IPS DF 4.7 (cell line): ENCODE results near the gene PRKCE.

ENCODE experiments used
- DNase-seq: peaks from one replicate; pipeline ENCODE4 v3.0.0-alpha.2; 2013; ENCODE audit warnings: low spot score; ENCODE audit errors: extremely low read depth

The PRKCE gene

GRCh38 chr2:45750484-45750883 is 99.0 kb downstream of the PRKCE start:
- no peak for DNase-seq

- no peak for DNase-seq
These were observed 101.9 kb downstream of the PRKCE start for GRCh38 chr2:45753381-45753780.

DNA sequence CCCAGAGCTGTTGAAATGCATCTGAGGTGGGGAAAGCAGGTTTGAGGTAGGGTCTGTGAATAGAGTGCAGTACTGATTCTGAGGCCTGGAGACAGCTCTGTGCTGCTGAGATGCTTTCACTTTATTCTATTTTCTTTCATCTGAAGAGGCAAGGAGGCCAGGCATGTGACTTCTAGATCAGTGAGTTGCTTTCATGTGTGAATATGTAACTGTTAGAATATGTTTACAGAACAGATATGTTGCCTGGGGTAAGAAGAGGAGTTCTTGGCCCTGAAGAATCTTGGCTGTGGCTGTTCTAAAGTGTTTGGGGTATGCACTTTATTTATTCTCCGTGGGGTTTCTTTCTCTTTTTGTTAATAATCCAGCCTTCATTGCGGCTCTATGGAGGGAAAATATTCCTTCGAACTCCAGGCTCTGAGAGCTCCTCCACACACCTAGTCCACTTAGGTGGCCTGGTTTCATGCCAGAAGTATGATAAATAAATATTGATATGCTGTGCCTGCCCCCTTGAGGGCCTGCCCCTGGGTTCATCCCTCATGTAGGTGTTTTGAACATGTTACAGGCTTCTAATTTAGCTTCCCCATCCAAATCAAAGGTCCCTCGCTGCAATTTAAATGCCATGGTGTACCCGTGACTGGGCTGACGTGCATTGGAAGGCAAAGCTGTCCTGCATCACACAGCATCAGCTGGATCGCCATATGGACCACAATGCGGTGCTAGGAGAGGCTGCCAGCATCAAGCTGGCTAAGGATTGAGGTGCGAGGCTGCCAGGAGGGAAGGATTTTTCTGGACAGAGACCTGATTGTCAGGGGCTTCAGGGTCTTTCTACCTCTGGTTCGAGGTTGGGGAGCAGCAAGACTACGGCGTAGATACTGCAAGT is 102.9 kb downstream of the PRKCE start:
- no peak for DNase-seq

DNA sequence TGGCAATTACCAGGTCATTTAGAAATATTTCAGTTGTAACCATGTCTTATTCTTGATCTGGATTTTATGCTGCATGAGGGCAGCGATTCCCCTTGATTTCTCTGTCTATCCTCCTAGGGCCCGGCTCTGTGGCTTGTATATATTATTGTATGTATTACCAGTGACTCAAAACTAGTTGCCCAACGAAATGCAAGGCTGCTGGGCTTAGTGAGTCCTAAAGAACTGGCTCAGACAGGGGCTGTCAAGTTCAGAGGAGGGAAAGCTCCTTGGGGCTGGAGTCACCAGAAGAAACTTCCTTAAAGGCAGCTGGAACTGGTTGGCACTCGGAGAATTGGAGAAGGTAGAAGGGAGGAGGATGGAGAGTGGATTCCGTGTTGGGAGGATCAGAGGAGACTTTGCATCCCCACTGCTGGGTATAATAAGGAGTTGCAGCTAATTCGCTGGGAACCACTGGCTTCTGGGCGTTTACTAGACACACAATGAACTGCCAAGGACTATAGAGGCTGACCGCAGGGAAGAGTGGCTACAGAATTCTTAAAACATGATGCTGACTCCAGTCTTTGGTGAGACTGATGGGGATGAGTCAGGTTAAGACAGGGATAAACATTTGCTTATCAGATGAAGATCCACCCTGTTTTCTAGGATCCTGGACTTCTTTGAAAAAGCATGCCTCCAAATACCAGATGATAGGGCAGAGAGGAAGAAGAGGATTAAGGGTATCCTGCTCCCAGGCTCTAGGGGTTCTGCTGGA is 104.3 kb downstream of the PRKCE start:
- DNase-seq = no peak

DNA sequence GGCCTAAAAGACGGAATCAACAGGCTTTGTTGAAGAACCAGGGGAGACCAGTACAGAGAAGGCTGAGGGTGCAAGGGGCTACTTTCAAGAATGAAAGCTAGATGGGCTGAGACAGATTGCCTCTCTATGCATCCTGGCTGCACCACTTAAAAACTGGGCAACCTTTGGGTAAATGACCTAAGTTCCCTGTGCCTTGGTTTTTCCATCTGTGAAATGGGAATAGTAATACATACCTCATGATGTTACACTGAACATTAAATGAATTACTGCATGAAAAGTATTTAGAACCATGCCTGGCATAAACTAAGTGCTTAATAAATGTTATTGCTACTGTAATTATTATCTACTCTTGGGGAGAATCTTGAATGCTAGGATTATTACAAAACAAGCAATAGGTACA is 106.5 kb downstream of the PRKCE start:
- DNase-seq = no peak

- DNase-seq = no peak
These were observed 107.9 kb downstream of the PRKCE start for GRCh38 chr2:45759310-45759851.

DNA sequence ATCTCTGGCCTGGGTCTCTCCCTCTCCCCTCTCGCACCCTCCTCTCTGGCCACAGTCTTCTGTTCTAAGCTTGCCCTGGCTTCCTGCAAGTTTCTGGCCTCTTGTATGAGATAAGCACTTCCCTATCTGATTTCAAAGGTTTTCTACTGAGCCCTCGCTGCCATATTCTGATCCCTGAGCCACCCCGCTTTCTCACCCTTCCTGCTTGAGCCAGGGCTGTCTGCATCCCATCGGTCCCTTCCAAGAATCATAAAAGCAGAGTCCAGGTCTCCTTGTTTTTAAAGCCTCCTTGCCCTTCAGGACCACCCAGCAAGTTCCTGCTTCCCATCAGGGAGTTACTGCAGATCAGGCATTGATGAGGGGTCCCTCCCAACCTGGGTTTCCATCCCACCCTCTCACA is 110.2 kb downstream of the PRKCE start:
- no peak for DNase-seq

DNA sequence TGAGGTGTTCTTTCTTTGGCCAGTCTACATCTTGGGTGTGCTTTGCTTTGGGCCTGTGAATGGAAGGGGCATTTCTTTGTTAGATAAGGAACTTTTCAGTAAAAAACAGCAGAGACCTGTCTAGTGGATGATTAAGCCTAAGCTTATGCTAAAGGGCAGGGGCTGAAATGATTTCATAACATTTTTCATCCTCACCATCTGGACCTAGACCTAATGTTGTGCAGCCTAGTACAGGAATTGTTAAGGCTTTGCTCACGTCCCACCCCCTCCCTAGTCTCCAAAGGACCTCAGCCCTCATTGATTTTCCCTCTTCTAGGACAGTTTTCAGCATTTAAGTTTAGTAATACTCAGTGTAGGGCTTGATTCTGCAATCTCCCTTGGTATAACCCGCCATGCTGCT is 111.8 kb downstream of the PRKCE start:
- no peak for DNase-seq

DNA sequence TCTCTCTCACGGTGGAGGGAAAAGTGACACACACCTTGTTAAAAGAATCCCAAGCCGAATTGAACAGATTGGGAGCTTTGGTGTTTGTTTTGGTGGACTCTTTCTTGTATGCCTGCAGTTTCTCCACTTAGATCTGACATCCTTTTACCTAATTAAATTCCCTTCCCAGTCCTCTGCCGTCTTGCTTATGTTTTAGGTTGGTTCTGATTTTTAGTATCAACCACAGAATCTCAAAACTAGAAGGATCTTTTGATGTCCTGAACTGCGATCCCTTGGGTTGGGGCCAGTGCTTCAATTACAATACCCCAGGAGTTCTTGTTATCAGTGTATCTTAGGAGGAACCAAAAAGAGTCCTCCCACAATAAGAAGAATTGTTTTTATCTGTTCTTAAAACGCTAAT is 112.3 kb downstream of the PRKCE start:
- DNase-seq = no peak

- DNase-seq = no peak
These were observed 113.7 kb downstream of the PRKCE start for GRCh38 chr2:45765007-45765727.

DNA sequence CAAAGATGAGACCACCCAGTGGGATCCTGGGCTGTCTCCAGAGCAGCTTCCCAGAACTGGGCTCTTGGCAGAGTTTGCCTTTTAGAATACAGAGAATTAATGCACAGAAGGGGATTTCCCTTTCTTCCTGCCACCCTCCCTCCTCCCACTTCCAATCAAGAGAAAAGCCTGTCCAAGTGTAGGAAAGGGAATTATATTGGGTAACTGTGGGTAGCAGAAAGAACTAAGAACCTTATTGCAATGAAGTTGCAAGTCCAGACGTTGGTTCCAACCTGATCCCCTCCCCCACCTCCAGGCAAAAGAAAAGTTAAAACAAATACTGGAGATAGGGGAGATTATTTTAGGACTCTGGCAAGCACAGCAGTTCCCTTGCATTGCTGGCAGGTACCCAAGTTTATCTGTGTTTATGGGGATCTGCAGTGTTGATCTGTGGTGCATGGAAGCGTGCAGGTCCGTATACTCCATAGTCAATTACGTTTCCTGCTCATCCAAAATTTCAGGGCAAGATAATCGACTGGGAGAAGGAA is 114.3 kb downstream of the PRKCE start:
- no peak for DNase-seq

- DNase-seq = no peak
These were observed 116.7 kb downstream of the PRKCE start for GRCh38 chr2:45768208-45768607.

- no peak for DNase-seq
These were observed 117.6 kb downstream of the PRKCE start for GRCh38 chr2:45769056-45769455.

DNA sequence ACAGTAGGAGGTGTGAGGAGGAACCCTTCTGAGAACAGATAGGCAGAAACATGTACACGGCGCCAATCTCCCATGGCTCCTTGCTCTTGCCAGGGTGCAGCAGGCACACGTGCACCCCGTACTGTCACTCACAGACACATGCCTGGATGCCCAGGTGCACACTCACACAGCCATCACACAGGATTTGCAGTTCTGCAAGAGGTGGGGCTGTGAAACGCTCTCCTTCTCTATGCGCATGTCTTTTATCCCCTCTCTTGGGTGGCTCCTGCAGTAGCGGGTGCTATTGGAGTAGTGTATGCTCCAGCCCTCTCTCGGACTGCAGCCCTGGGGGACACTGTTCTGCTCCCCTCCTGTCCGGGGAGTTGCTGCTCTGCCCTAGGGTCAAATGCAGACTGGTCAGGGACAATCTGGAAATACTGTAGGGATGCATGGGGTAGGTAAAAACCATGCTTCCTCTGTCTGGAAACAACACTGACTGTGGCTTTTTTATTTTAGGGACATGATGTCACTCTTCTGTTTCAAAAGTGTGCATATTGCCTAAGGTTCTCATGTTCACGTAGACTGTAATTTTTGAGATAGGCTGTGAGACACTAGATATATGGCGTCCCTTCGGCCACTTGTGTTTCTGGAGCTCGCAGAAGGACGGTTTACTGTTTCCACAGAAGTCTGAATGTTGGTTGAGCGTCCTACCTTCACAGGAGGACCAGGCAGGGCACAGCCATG is 118.5 kb downstream of the PRKCE start:
- no peak for DNase-seq

DNA sequence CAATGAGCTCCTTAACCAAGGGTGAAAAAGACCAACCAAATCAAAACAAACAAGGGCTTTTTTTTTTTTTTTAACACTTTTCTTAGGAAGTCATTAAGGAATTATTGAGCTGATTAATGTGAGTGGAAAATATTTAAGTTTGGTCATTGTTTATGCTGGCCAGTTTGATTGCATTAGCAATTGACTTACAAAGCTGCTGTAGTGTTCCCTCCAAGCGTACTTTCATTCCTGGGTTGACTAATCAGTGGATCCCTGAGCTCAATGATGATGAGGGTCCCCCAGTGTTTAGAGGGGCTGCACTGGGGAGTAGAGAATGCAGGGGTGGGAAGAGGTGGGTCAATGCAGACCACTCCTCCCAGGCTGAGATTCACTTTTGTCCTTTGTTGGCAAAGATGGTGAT is 119.3 kb downstream of the PRKCE start:
- DNase-seq = no peak

- no peak for DNase-seq
These were observed 119.8 kb downstream of the PRKCE start for GRCh38 chr2:45771261-45771660.

DNA sequence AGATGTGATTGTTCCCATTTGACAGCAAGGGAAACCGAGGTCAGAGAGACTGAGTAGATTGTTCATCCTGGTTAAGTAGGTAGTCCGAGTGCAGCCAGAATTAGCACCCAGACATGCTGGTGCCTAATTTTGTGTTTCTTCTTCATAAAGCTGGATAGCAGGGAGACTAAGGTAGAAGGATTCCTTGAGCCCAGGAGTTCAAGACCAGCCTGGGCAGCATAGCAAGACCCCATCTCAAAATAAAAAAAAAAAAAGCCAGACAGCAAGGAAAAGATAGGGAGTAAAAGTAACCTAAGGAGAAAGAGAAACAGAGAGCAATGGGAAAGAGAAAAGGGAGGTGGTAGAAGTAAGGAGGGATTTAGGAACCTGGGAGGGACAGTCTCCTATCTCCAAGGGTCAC is 120.6 kb downstream of the PRKCE start:
- DNase-seq = no peak

GRCh38 chr2:45773909-45774308 is 122.4 kb downstream of the PRKCE start:
- no peak for DNase-seq

DNA sequence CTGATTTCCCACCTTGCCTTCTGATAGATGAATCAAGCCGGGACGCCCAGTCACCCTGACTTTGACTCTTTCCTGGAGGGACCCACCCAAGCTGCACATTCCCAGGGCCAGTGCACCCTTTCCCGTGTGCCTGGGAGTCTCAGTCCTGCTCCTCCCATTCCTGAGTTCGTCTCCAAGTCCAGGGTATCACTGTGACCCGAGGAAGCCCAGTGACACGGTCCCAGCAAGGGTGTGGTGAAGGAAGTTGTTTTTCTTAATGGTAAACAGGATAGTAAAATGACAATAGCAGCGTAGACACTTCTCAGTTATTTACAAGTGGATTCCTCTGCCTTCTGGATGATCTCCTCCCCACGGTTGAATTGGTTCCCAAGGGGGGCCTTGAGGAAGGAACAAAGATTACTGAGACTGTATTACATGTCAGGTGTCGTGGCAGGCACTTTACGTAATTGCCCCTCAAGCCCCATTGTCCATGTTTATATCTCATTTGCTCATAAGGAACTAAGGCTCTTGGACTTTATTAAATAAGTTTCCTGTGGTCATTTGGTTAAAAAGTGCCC is 123.3 kb downstream of the PRKCE start:
- no peak for DNase-seq

DNA sequence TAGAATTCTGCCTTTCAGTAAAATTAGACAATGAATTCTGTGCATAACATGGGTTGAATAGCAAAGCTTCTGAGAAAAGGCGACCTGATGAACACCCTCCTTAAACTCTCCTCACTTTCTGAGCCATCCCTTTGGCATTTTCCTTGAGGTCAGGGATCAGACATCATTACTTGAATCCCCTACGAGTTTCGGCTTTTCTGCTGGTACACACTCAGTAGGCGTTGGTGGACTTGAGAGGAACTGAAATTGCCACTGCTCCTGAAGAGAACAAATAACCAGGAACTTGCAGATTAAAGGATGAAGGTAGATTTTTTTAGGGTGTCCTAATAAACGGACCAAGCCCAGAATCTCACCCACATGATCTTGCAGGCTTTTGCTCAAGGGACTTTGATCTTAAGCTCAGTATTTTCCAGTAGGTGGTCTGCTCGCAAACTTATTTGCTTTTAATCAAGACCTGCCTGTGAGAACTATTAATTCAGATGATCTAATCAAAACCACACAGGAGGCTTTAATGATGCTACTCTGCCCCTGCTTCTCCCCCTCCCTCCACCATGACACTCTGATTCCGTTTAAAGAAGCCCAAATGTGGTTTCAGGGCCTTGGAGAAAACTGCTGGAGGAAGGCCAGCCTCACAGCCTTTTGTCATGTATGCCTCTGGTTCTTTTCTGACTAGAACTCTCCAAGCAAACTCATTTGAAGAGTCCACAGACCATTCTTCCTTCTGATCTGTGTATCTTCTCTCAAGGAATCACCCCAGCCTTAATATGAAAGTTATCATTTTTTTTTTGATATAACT is 124.9 kb downstream of the PRKCE start:
- DNase-seq = no peak
